ENCODE results near the gene FEZF1.
"Not testable (repeated sequence)": the region's sequence is repeated elsewhere in the genome, so short reads cannot be mapped to it uniquely, and the experiment has no call there.

FEZF1 gene

GRCh38 chr7:122289426-122289825 is 15.1 kb downstream of the FEZF1 start:
- Histone ChIP-seq H3K27me3 (ENCODE audit: control insufficient read depth, insufficient read depth, low read length) (no peaks in the 10 kb centered on the region), H3K27ac (ENCODE audit: low read depth, low read length) (no peak overlapping the region), H3K36me3 (ENCODE audit: control insufficient read depth, insufficient read depth, low read length) (no peaks in the 10 kb centered on the region), H3K9ac (ENCODE audit: low read length) (no peak overlapping the region), H3K4me1 (ENCODE audit: control insufficient read depth, insufficient read depth, low read length) (no peaks in the 10 kb centered on the region), H3K4me3 (ENCODE audit: low read length) (no peak overlapping the region)

GRCh38 chr7:122284608-122285007 is 19.9 kb downstream of the FEZF1 start:
- not testable (repeated sequence) for H3K9ac ChIP-seq (ENCODE audit: low read length); H3K4me1 ChIP-seq (ENCODE audit: control insufficient read depth, insufficient read depth, low read length); H3K27me3 ChIP-seq (ENCODE audit: control insufficient read depth, insufficient read depth, low read length); H3K4me3 ChIP-seq (ENCODE audit: low read length); H3K27ac ChIP-seq (ENCODE audit: low read depth, low read length); H3K36me3 ChIP-seq (ENCODE audit: control insufficient read depth, insufficient read depth, low read length)

GRCh38 chr7:122273117-122273516 is 31.4 kb downstream of the FEZF1 start:
- no peaks in the 10 kb centered on the region for H3K36me3 ChIP-seq (ENCODE audit: control insufficient read depth, insufficient read depth, low read length)
- H3K4me3 ChIP-seq (ENCODE audit: low read length), result no peak overlapping the region
- no peaks in the 10 kb centered on the region for H3K4me1 ChIP-seq (ENCODE audit: control insufficient read depth, insufficient read depth, low read length)
- no peaks in the 10 kb centered on the region for H3K27me3 ChIP-seq (ENCODE audit: control insufficient read depth, insufficient read depth, low read length)
- H3K9ac ChIP-seq (ENCODE audit: low read length), result no peak overlapping the region
- H3K27ac ChIP-seq (ENCODE audit: low read depth, low read length), result no peak overlapping the region

- Histone ChIP-seq H3K27ac (ENCODE audit: low read depth, low read length) (no peak overlapping the region), H3K36me3 (ENCODE audit: control insufficient read depth, insufficient read depth, low read length) (no peaks in the 10 kb centered on the region), H3K27me3 (ENCODE audit: control insufficient read depth, insufficient read depth, low read length) (no peaks in the 10 kb centered on the region), H3K4me3 (ENCODE audit: low read length) (no peak overlapping the region), H3K9ac (ENCODE audit: low read length) (no peak overlapping the region), H3K4me1 (ENCODE audit: control insufficient read depth, insufficient read depth, low read length) (no peaks in the 10 kb centered on the region)
Measured at GRCh38 chr7:122269241-122269640, 35.3 kb downstream of the FEZF1 start.

- Histone ChIP-seq H3K4me3 (ENCODE audit: low read length) (no peak overlapping the region), H3K9ac (ENCODE audit: low read length) (no peak overlapping the region), H3K36me3 (ENCODE audit: control insufficient read depth, insufficient read depth, low read length) (no peaks in the 10 kb centered on the region), H3K27ac (ENCODE audit: low read depth, low read length) (no peak overlapping the region), H3K4me1 (ENCODE audit: control insufficient read depth, insufficient read depth, low read length) (no peaks in the 10 kb centered on the region), H3K27me3 (ENCODE audit: control insufficient read depth, insufficient read depth, low read length) (no peaks in the 10 kb centered on the region)
Measured at GRCh38 chr7:122268101-122268500, 36.4 kb downstream of the FEZF1 start.

- Histone ChIP-seq H3K27ac (ENCODE audit: low read depth, low read length) (no peak overlapping the region), H3K4me1 (ENCODE audit: control insufficient read depth, insufficient read depth, low read length) (no peaks in the 10 kb centered on the region), H3K27me3 (ENCODE audit: control insufficient read depth, insufficient read depth, low read length) (no peaks in the 10 kb centered on the region), H3K36me3 (ENCODE audit: control insufficient read depth, insufficient read depth, low read length) (no peaks in the 10 kb centered on the region), H3K4me3 (ENCODE audit: low read length) (no peak overlapping the region), H3K9ac (ENCODE audit: low read length) (no peak overlapping the region)
Measured at GRCh38 chr7:122262246-122262645, 42.3 kb downstream of the FEZF1 start.

GRCh38 chr7:122261442-122261841 is 43.1 kb downstream of the FEZF1 start:
- Histone ChIP-seq H3K27me3 (ENCODE audit: control insufficient read depth, insufficient read depth, low read length) (no peaks in the 10 kb centered on the region), H3K4me3 (ENCODE audit: low read length) (no peak overlapping the region), H3K36me3 (ENCODE audit: control insufficient read depth, insufficient read depth, low read length) (no peaks in the 10 kb centered on the region), H3K4me1 (ENCODE audit: control insufficient read depth, insufficient read depth, low read length) (no peaks in the 10 kb centered on the region), H3K9ac (ENCODE audit: low read length) (no peak overlapping the region), H3K27ac (ENCODE audit: low read depth, low read length) (no peak overlapping the region)

- Histone ChIP-seq H3K27ac (ENCODE audit: low read depth, low read length) (no peak overlapping the region), H3K36me3 (ENCODE audit: control insufficient read depth, insufficient read depth, low read length) (no peaks in the 10 kb centered on the region), H3K27me3 (ENCODE audit: control insufficient read depth, insufficient read depth, low read length) (no peaks in the 10 kb centered on the region), H3K9ac (ENCODE audit: low read length) (no peak overlapping the region), H3K4me3 (ENCODE audit: low read length) (no peak overlapping the region), H3K4me1 (ENCODE audit: control insufficient read depth, insufficient read depth, low read length) (no peaks in the 10 kb centered on the region)
Measured at GRCh38 chr7:122261016-122261415, 43.5 kb downstream of the FEZF1 start.

GRCh38 chr7:122260336-122260735 is 44.2 kb downstream of the FEZF1 start:
- Histone ChIP-seq H3K4me1 (ENCODE audit: control insufficient read depth, insufficient read depth, low read length) (no peaks in the 10 kb centered on the region), H3K27me3 (ENCODE audit: control insufficient read depth, insufficient read depth, low read length) (no peaks in the 10 kb centered on the region), H3K4me3 (ENCODE audit: low read length) (no peak overlapping the region), H3K9ac (ENCODE audit: low read length) (no peak overlapping the region), H3K27ac (ENCODE audit: low read depth, low read length) (no peak overlapping the region), H3K36me3 (ENCODE audit: control insufficient read depth, insufficient read depth, low read length) (no peaks in the 10 kb centered on the region)

- Histone ChIP-seq H3K27ac (ENCODE audit: low read depth, low read length) (no peak overlapping the region), H3K4me1 (ENCODE audit: control insufficient read depth, insufficient read depth, low read length) (no peaks in the 10 kb centered on the region), H3K9ac (ENCODE audit: low read length) (no peak overlapping the region), H3K4me3 (ENCODE audit: low read length) (no peak overlapping the region), H3K27me3 (ENCODE audit: control insufficient read depth, insufficient read depth, low read length) (no peaks in the 10 kb centered on the region), H3K36me3 (ENCODE audit: control insufficient read depth, insufficient read depth, low read length) (no peaks in the 10 kb centered on the region)
Measured at GRCh38 chr7:122258971-122259370, 45.6 kb downstream of the FEZF1 start.

- no peaks in the 10 kb centered on the region for H3K4me1 ChIP-seq (ENCODE audit: control insufficient read depth, insufficient read depth, low read length)
- no peak overlapping the region for H3K4me3 ChIP-seq (ENCODE audit: low read length)
- no peak overlapping the region for H3K9ac ChIP-seq (ENCODE audit: low read length)
- H3K27ac ChIP-seq (ENCODE audit: low read depth, low read length), result no peak overlapping the region
- no peaks in the 10 kb centered on the region for H3K36me3 ChIP-seq (ENCODE audit: control insufficient read depth, insufficient read depth, low read length)
- H3K27me3 ChIP-seq (ENCODE audit: control insufficient read depth, insufficient read depth, low read length), result no peaks in the 10 kb centered on the region
Measured at GRCh38 chr7:122257056-122257455, 47.5 kb downstream of the FEZF1 start.

GRCh38 chr7:122256046-122256445 is 48.5 kb downstream of the FEZF1 start:
- no peak overlapping the region for H3K27ac ChIP-seq (ENCODE audit: low read depth, low read length)

GRCh38 chr7:122255454-122255853 is 49.1 kb downstream of the FEZF1 start:
- no peaks in the 10 kb centered on the region for H3K27me3 ChIP-seq (ENCODE audit: control insufficient read depth, insufficient read depth, low read length)
- no peak overlapping the region for H3K27ac ChIP-seq (ENCODE audit: low read depth, low read length)
- no peaks in the 10 kb centered on the region for H3K36me3 ChIP-seq (ENCODE audit: control insufficient read depth, insufficient read depth, low read length)
- no peaks in the 10 kb centered on the region for H3K4me1 ChIP-seq (ENCODE audit: control insufficient read depth, insufficient read depth, low read length)
- H3K4me3 ChIP-seq (ENCODE audit: low read length), result no peak overlapping the region
- H3K9ac ChIP-seq (ENCODE audit: low read length), result no peak overlapping the region

More at GRCh38 chr7:122256046-122256445, 48.5 kb downstream of the FEZF1 start:
- Histone ChIP-seq H3K4me1 (ENCODE audit: control insufficient read depth, insufficient read depth, low read length) (no peaks in the 10 kb centered on the region), H3K27me3 (ENCODE audit: control insufficient read depth, insufficient read depth, low read length) (no peaks in the 10 kb centered on the region), H3K4me3 (ENCODE audit: low read length) (no peak overlapping the region), H3K36me3 (ENCODE audit: control insufficient read depth, insufficient read depth, low read length) (no peaks in the 10 kb centered on the region), H3K9ac (ENCODE audit: low read length) (no peak overlapping the region)

Measured in rectal smooth muscle tissue (tissue), 1 donor.